ENCODE measurements around the gene ADAMTS18.

The ADAMTS18 gene

DNA sequence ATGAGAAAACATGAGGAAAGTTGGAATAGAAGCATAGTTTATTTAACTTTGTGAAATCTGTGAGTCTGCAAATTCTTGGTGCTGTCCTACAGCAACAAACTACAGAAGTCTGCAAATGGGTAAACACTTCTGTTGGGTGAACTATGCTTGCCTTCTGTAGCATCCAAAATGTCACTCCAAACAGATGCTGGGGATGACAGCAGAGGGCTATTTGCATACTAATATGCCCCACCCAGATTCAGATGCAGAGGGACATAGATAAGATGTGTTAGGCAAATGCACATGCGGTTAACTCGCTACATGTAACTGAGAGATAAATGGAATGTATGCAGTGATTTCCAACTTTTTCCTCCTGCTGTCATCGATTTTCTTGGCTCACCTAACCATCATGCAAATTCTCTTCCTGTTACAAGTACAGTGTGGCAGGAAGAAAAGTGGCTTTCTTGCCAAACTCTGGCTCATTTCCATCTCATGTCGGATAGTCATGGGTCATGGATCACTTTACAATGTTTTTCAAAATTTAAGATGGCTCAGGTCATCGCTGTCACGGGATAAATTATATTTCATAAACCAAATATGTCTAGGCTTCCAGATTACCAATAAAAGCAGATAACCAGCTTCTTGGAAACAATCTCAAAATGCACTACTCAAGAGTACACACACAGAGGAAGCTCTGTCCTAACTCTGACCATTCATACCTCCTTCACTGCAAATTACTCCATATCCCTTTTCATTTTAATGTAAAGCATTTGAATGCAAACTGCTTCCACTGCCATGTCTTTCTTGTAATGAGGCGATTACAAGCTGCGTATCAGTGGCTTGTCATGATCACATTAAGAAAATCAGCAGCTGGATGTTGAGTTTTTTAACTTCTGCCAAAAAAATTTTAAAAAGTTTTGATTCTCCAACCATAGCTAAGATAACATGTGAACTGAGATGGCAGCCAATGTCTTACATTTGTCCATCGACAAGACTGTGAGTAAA is 47.7 kb downstream of the ADAMTS18 start:
- no peak for DNase-seq

GRCh38 chr16:77385481-77385880 is 49.4 kb downstream of the ADAMTS18 start:
- peak; percentile 65 for DNase-seq

- DNase-seq: no peak
Observed at GRCh38 chr16:77383606-77384187, 51.1 kb downstream of the ADAMTS18 start.

- no peak for DNase-seq
Observed at GRCh38 chr16:77376358-77376757, 58.5 kb downstream of the ADAMTS18 start.

DNA sequence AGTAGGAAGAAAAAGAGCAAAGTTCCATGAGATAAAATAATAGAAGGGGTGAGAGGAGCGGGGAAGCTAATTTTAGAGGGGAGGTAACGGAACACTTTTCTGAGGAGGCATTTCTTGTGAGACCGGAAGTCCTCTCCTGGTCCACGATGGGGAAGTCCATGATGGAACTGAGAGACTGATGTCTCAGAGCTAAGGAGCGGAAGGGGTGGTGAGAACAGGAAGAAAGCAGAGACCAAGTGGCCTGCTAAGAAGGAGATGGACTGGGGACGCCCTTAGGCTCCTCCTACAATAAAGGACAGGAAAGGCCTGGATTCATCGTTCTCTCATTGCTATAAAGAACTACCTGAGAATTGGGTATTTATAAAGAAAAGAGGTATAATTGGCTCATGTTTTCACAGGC is 59.4 kb downstream of the ADAMTS18 start:
- no peak for DNase-seq

DNA sequence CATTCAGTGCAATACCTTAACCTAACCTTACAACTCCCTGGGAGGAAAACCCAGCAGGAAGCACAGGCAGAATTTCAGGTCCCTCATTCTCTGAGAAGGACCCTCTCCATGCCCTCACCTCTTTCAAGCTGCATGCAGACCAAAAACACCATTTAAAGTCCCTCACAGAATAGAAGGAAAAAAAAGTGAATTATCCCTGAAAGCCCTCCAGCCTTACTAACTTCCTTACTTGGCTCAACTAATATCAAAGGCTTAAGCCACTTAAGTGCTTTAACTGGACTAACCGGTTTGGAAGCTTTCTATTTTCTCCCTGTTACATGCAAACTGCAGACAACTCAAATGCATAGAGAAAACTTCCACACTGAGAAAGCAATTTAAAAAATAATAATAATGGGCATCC is 60.5 kb downstream of the ADAMTS18 start:
- peak; percentile 38 for DNase-seq

DNA sequence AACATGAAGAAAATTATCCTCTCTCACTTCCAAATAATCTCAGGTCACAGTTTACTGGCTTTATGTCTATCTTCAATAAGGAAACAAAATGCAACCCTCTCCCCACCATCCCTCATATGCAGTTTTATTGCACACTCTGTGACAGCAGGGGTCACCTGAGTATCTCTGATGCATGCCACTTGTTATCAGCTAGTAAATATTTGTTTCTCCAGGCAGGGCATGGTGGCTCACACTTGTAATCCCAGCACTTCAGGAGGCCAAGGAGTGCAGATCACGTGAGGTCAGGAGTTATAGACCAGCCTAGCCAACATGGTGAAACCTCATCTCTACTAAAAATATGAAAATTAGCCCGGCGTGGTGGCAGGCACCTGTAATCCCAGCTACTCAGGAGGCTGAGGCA is 61.1 kb downstream of the ADAMTS18 start:
- DNase-seq: no peak

GRCh38 chr16:77364770-77365169 is 70.1 kb downstream of the ADAMTS18 start:
- DNase-seq: no peak

DNA sequence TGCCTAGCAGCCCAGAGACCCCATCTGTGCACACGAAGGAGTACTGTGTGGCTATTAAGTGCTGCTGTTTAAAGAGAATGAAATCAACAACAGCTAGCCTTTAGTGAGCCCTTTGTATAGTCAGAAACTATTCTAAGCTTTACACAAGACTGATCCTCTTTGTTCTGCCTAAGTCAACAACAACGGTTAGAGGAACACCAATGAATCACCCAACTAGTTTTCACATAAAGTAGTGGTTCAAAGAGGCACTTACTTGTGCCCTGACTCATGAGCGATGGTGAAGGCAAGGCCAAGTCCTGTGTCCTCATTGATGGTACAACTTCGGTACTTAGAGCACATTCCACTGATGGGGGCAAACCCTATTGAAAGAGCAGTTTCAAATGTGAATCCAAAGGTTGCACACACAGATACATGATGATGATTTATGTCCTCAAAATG is 75.8 kb downstream of the ADAMTS18 start:
- DNase-seq: no peak

GRCh38 chr16:77353587-77354263 is 81.1 kb downstream of the ADAMTS18 start:
- no peak for DNase-seq

DNA sequence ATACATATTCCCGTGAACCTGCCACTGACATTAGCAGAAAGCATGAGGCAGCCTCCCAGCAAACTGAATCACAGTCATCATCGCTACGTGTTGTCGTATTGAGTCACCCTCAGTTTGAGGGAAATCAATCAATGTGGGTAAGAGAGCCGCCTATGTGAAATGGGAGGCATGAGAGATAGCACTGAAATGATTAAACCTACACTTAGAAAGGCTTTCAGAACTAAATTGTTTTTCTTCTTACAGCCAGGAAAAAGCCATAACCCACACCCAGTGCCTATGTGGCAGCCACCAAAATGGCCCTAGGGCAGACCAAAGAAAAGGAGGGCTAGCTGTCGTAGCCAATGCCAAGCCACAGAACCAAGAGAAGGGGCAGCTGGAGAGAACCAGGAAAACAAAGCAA is 90.5 kb downstream of the ADAMTS18 start:
- no peak for DNase-seq

DNA sequence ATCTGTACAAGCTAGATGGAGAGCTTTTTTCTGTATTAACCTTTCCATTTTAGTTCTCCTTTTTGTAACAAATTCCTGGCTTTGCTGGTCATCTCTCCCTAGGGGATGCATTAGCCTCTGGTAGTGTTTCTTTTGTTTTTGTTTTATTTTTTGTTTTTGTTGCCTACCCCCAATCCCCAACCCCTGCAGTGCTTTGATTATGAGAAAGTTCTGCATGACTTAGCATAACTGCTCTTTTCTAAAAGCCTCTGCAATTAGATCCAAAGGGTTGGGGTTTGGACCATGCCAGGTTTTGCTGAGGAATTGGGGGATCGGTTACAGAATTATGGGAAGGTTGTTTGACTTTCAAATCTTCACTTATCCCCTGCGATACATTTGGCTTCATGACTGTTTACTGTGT is 98.2 kb downstream of the ADAMTS18 start:
- peak; percentile 9 for DNase-seq

DNA sequence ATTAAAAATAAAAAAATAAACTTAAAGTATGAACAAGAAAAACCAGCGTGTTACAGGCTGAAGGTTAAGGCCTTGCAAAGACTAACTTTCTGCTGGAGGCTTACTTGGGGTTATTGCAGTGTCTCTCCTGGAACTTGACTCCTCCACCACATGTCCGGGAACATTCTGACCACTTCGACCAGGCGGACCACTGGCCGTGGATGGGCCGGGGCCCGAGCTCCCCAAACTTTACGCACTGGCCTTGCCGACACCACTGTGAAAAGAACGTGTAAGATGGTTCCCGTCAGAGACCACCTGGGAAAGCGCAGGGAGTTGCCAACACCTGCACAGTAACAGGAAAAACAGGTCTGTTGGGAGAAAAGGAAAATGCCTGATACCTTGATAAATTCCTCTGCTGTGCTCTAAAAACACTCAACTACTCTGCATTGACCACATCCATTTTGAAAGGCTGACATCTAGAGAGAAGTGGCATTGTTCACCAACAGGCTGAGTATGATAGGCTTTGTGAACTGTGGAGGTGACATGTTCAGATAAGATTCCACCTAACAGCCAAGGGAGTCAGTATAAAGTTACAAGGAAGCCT is 99.1 kb downstream of the ADAMTS18 start:
- DNase-seq: peak; percentile 11

DNA sequence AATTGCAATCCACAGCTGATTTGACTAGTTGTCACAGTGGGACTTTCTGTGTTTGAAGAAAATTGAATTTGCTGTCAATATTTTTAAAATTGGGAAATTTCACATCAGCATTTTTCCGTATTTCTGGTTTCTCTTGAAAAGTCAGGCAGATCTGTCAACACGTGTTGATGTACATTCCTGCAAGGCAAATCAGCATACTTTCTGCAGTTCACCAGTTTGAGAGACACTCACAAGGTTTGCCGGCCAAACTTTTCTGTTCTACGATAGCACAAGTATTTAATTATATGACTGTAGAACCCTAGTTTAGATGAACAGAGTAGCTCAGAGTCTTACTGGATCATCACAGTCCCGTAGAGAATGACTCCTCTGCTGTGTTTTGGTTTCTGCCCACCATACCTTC is 102.0 kb downstream of the ADAMTS18 start:
- DNase-seq: peak; percentile 22

GRCh38 chr16:77331802-77332586 is 102.8 kb downstream of the ADAMTS18 start:
- no peak for DNase-seq

DNA sequence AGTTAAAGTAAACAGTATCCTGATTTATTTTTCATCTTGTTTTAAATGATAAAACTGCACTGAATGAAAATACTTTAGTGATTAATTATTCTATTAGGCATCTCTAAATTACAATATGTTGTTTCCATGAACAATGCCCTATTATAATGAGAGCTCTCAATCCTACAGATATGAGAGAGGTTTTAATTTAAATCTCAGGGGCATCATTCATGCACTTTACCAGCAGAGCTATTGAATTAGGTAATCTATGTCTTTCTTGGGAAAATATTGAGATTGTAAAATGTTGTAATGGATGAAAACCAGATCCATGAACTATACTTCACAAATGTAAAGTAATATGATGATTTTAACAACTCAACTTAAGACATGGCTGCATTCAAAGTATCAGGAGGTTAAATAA is 103.8 kb downstream of the ADAMTS18 start:
- no peak for DNase-seq

GRCh38 chr16:77330332-77331042 is 104.3 kb downstream of the ADAMTS18 start:
- peak; percentile 70 for DNase-seq

DNA sequence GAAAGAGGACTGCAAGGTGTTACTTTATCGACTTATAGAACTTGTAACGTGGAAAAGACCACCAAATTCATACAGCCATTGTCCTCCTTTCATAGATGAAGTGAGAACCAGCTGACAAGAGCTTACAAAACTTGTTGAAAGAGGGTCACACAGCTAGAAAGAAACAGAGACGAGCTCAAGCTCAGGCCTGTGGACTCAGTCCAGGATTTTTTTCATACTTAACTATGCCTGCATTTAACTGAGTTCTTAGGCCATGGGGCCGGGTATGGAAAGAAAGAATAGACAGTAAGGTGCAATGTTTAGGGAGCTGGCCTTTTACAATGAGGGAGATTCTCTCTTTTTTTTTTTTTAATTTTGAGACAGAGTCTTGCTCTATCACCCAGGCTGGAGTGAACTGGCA is 106.1 kb downstream of the ADAMTS18 start:
- DNase-seq: peak; percentile 5

- peak; percentile 23 for DNase-seq
Observed at GRCh38 chr16:77328274-77328673, 106.6 kb downstream of the ADAMTS18 start.

DNA sequence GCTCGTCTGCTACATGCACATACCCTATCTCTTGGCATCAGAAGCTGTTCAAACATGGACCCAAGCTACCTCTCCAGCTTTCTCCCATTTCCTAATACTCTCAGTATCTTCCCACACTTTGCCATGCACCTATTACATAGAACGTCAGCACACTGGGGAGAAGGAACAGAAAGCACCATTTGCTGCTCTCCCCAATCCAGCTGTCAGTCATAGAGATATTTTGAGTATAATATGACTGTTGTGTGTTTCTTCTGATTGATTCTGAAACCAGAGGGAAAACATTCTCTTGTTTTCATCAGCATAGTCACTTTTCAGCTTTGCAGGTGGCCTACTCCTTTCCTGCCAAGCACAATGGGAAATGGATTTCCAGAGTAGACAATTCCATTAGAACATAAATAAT is 107.1 kb downstream of the ADAMTS18 start:
- DNase-seq: no peak

DNA sequence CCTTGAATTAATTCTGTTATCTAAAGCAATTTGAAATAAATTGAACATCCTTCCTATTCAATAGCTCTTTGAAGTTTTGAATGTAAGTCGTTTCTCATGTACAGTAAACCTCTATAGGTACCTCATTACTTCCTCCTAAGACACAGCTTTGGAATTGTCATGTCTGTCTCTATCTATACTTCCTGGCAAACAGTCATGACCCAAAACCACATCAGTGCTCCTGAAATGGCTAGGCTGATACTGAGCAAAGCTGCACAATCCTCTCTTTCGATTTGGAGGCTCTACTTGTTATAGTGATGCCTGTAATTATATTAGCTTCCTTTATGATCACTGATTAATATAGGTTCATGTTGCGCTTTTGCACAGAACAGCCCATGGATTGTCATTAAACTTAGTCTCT is 110.1 kb downstream of the ADAMTS18 start:
- DNase-seq: no peak

GRCh38 chr16:77323695-77324094 is 111.1 kb downstream of the ADAMTS18 start:
- DNase-seq: no peak

Data from eye (tissue), 1 donor.